ENCODE measurements around the gene CBLB.

The CBLB gene

GRCh38 chr3:105868742-105869530 lies at the start of gene CBLB:
Gene CBLB, minus strand, starts transcription at chr3:105869012. Its CDS starts 1,435 bp downstream, at chr3:105867577.
- DNase-seq (ENCODE audit: low spot score in 2 of 2), result peak; percentile 90 to 93
- H3K36me3 ChIP-seq (replicated peaks), result 0 out of 2 replicates have a peak, but pooled peaks cover 3% of the 10 kb centered on the region
- H3K4me3 ChIP-seq, result peak within 1 kb of the TSS; percentile 88
- 0 out of 2 replicates have a peak, but pooled peaks cover 5% of the 10 kb centered on the region for H3K27me3 ChIP-seq (ENCODE audit: low read depth)
- peaks cover 7% of the 10 kb centered on the region for H3K4me1 ChIP-seq
- no peaks in the 10 kb centered on the region for H3K9me3 ChIP-seq
- in situ Hi-C loops (cut with MboI; ENCODE audit: low sequenced_read_pairs), result no loop called here

- Histone ChIP-seq H3K27me3 (ENCODE audit: low read depth) (0 out of 2 replicates have a peak, but pooled peaks cover 3% of the 10 kb centered on the region), H3K4me3 (no peak overlapping the region), H3K9me3 (no peaks in the 10 kb centered on the region; the same call in 1 of the 2 replicates), H3K4me1 (no peaks in the 10 kb centered on the region), H3K36me3 (replicated peaks) (no peaks in the 10 kb centered on the region)
- DNase-seq (ENCODE audit: low spot score in 2 of 2), result no peak
- in situ Hi-C loops (cut with MboI; ENCODE audit: low sequenced_read_pairs), result no loop called here
Measured at GRCh38 chr3:105916767-105917166, 48.0 kb upstream of the CBLB start.

DNA sequence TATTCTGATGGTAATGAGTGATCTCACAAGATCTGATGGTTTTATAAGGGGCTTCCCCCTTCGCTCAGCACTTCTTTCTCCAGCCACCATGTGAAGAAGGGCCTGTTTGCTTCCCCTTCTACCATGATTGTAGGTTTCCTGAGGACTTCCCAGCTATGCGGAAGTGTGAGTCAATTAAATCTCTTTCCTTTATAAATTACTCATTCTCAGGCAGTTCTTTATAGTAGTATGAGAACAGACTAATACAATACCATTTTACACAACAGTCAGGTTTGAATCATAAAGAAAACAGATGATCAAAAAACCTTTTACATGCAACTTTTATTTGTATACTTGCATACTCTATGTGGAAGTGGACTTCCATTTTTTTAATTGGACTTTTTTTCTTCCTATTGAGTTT lies 46.7 kb upstream of the CBLB start:
- Histone ChIP-seq H3K27me3 (ENCODE audit: low read depth) (peaks cover 6% of the 10 kb centered on the region), H3K4me1 (no peaks in the 10 kb centered on the region), H3K4me3 (no peak overlapping the region), H3K9me3 (no peaks in the 10 kb centered on the region; the same call in 1 of the 2 replicates), H3K36me3 (replicated peaks) (no peaks in the 10 kb centered on the region)
- in situ Hi-C loops (cut with MboI; ENCODE audit: low sequenced_read_pairs), result no loop called here
- no peak for DNase-seq (ENCODE audit: low spot score in 2 of 2)

- H3K9me3 ChIP-seq, result no peaks in the 10 kb centered on the region
- no peak overlapping the region for H3K4me3 ChIP-seq
- no peaks in the 10 kb centered on the region for H3K4me1 ChIP-seq
- no peak for DNase-seq (ENCODE audit: low spot score in 2 of 2)
- no peaks in the 10 kb centered on the region for H3K36me3 ChIP-seq (replicated peaks)
- H3K27me3 ChIP-seq (ENCODE audit: low read depth), result peaks cover 9% of the 10 kb centered on the region
- in situ Hi-C loops (cut with MboI; ENCODE audit: low sequenced_read_pairs), result no loop called here
Measured at GRCh38 chr3:105913616-105914015, 44.8 kb upstream of the CBLB start.

DNA sequence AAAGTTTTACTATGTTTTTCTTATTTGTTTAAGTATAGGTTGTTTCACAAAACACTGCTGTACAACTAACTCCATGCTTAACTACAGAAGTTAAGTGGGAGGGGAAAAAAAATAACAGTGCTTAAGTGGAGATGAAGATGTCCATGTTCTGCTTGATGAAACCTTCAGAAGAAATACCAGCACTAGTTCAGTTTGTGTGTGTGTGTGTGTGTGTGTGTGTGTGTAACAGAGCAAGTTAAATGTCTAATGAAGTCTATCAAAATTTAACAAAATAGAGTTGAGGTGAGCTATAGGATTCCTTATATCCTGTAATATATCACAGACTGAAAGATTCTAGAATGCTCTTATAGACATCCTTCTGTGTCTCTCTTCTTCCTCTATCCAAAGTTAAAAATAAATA lies 44.1 kb upstream of the CBLB start:
- Histone ChIP-seq H3K4me3 (no peak overlapping the region), H3K36me3 (replicated peaks) (no peaks in the 10 kb centered on the region), H3K4me1 (no peaks in the 10 kb centered on the region), H3K27me3 (ENCODE audit: low read depth) (peaks cover 9% of the 10 kb centered on the region), H3K9me3 (no peaks in the 10 kb centered on the region)
- no peak for DNase-seq (ENCODE audit: low spot score in 2 of 2)
- in situ Hi-C loops (cut with MboI; ENCODE audit: low sequenced_read_pairs), result no loop called here

DNA sequence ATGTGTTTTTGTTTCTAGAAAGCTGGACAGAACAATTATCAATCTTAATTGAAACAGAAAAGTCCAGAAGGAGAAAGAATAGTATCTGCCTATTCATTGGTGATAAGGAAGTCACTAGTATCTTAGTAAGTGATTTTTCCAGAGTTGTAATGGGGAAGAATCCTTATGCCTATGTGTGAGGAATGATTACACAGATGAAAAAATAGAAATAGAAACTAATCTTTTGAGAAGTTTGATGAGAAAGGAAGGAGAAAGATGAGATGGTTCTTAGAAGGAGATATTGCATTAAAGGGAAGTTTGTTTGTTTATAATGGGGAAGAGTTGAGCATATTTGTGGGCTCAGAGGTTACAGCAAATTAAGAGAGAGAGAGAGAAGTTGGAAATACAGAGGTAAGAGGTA lies 42.7 kb upstream of the CBLB start:
- DNase-seq (ENCODE audit: low spot score in 2 of 2), result no peak
- Histone ChIP-seq H3K4me1 (no peaks in the 10 kb centered on the region), H3K9me3 (no peaks in the 10 kb centered on the region), H3K36me3 (replicated peaks) (no peaks in the 10 kb centered on the region), H3K4me3 (no peak overlapping the region), H3K27me3 (ENCODE audit: low read depth) (peaks cover 9% of the 10 kb centered on the region)
- in situ Hi-C loops (cut with MboI; ENCODE audit: low sequenced_read_pairs), result no loop called here

GRCh38 chr3:105907777-105908176 lies 39.0 kb upstream of the CBLB start:
- no peak overlapping the region for H3K4me3 ChIP-seq
- no peak for DNase-seq (ENCODE audit: low spot score in 2 of 2)
- H3K9me3 ChIP-seq, result no peaks in the 10 kb centered on the region
- H3K36me3 ChIP-seq (replicated peaks), result no peaks in the 10 kb centered on the region
- in situ Hi-C loops (cut with MboI; ENCODE audit: low sequenced_read_pairs), result no loop called here
- H3K4me1 ChIP-seq, result no peaks in the 10 kb centered on the region; the same call in 1 of the 2 replicates
- H3K27me3 ChIP-seq (ENCODE audit: low read depth), result peaks cover 6% of the 10 kb centered on the region

DNA sequence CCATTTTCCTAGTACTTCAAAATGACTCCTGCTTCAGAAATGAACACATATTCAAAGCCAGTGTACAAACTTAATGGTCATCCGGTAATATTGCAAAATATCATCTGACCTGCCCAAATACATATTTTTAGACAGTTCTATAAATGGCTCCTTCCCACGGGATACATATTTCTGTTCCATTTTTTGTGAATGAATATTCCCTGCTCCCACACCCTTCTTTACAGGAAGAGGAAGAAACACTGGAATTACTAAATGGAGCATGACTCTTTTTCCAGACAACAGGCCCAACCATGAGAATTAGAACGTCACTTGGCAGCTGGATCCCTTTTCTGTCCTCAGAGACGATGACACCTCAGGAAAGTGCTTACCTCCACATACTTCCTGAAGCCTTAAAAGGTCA lies 38.0 kb upstream of the CBLB start:
- Histone ChIP-seq H3K9me3 (no peaks in the 10 kb centered on the region), H3K27me3 (ENCODE audit: low read depth) (peaks cover 6% of the 10 kb centered on the region), H3K36me3 (replicated peaks) (no peaks in the 10 kb centered on the region), H3K4me1 (no peaks in the 10 kb centered on the region; the same call in 1 of the 2 replicates), H3K4me3 (no peak overlapping the region)
- in situ Hi-C loops (cut with MboI; ENCODE audit: low sequenced_read_pairs), result no loop called here
- DNase-seq (ENCODE audit: low spot score in 2 of 2), result no peak

DNA sequence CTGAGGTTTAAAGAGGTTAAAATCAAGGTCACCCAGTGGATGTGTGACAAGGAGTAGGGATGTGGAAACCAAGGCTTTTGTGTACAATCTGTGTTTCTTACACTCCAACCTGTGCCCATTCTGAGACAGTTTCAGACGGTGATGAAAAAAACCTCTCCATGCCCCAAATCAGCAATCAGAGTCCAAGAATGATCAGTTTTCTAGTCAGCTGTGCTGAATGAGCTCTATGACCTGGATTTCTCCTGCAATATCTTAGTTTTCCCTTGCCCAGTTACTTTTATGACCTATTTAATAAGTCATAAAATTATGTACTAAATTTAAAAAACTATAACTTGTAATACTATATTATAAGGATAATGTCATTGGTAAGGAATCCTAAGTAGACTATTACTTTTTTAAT lies 37.5 kb upstream of the CBLB start:
- in situ Hi-C loops (cut with MboI; ENCODE audit: low sequenced_read_pairs), result no loop called here
- Histone ChIP-seq H3K4me3 (no peak overlapping the region), H3K4me1 (no peaks in the 10 kb centered on the region; the same call in 1 of the 2 replicates), H3K27me3 (ENCODE audit: low read depth) (peaks cover 6% of the 10 kb centered on the region), H3K9me3 (no peaks in the 10 kb centered on the region), H3K36me3 (replicated peaks) (no peaks in the 10 kb centered on the region)
- no peak for DNase-seq (ENCODE audit: low spot score in 2 of 2)

DNA sequence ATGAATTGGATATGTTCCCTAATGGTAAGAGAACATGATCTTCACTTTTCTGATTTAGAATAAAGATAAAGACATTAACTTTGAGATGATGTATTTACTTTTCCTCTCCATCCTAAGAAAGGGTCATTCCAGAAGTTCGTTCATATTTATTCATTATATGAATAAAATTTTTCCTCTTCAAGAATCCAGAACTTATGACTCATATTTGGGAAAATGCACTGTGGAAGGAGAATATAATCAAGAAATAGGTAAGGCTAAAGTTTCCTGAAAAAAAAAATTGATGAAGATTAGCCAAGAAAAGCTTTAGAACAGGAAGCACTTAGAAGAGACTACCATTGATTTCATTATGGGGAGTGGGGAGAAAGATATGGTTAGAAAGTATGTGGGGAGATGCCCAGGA lies 36.5 kb upstream of the CBLB start:
- in situ Hi-C loops (cut with MboI; ENCODE audit: low sequenced_read_pairs), result no loop called here
- Histone ChIP-seq H3K27me3 (ENCODE audit: low read depth) (peaks cover under 1% of the 10 kb centered on the region; the same call in 1 of the 2 replicates), H3K36me3 (replicated peaks) (no peaks in the 10 kb centered on the region), H3K4me1 (no peaks in the 10 kb centered on the region; the same call in 1 of the 2 replicates), H3K4me3 (no peak overlapping the region), H3K9me3 (no peaks in the 10 kb centered on the region)
- DNase-seq (ENCODE audit: low spot score in 2 of 2), result no peak

DNA sequence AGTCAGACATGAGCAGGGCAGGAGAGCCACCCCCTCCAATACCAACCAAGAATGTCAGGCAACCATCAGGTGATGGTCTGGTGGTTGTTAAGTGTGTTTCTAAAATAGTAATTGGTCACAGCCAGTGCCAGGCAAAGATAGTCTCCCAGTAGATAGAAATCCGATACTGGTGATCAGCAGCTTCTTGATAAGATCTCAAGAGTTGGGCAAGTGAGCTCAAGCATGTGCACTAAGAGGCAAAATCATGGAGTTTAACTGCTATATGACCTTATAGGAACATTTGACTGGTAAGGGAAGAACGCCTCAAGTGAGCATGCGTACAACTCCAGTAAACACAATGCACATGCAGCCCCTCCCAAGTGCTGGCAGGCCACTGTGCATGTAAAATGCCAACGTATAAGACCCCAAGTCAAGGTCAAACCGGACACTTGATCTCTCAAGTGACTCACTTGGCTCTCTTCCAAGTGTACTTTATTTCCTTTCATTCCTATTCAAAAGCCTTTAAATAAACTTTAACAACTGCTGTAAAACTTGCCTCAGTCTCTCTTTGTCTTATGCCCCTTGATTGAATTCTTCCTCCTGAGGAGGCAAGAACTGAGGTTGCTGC lies 36.0 kb upstream of the CBLB start:
- Histone ChIP-seq H3K4me1 (no peaks in the 10 kb centered on the region; the same call in 1 of the 2 replicates), H3K36me3 (replicated peaks) (no peaks in the 10 kb centered on the region), H3K4me3 (no peak overlapping the region), H3K27me3 (ENCODE audit: low read depth) (no peaks in the 10 kb centered on the region), H3K9me3 (no peaks in the 10 kb centered on the region)
- DNase-seq (ENCODE audit: low spot score in 2 of 2), result no peak
- in situ Hi-C loops (cut with MboI; ENCODE audit: low sequenced_read_pairs), result no loop called here

DNA sequence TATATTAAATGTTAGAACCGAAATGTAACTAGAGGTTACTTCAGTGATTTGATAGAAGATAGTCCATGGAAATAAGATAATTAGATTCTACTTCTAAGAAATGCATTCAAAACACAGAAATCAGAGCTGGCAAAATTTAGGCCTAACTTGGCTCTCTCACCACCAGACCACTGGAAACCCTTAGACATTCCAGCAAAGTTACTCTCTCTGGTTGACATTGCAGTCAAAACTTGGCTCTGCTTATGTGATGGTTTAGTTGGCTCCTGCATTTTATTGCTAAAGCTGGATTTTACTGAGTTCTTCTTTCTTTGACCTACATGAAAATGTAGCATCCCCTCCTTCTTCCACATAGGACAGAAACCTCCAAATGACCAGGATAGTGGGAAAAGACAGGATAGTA lies 35.4 kb upstream of the CBLB start:
- DNase-seq (ENCODE audit: low spot score in 2 of 2), result no peak
- Histone ChIP-seq H3K4me3 (no peak overlapping the region), H3K4me1 (no peaks in the 10 kb centered on the region; the same call in 1 of the 2 replicates), H3K36me3 (replicated peaks) (no peaks in the 10 kb centered on the region), H3K27me3 (ENCODE audit: low read depth) (no peaks in the 10 kb centered on the region), H3K9me3 (no peaks in the 10 kb centered on the region)
- in situ Hi-C loops (cut with MboI; ENCODE audit: low sequenced_read_pairs), result no loop called here

- Histone ChIP-seq H3K9me3 (no peaks in the 10 kb centered on the region), H3K27me3 (ENCODE audit: low read depth) (no peaks in the 10 kb centered on the region), H3K4me3 (no peak overlapping the region), H3K4me1 (no peaks in the 10 kb centered on the region), H3K36me3 (replicated peaks) (no peaks in the 10 kb centered on the region)
- in situ Hi-C loops (cut with MboI; ENCODE audit: low sequenced_read_pairs), result no loop called here
- no peak for DNase-seq (ENCODE audit: low spot score in 2 of 2)
Measured at GRCh38 chr3:105899516-105899915, 30.7 kb upstream of the CBLB start.

- H3K4me3 ChIP-seq, result no peak overlapping the region
- no peaks in the 10 kb centered on the region for H3K9me3 ChIP-seq
- H3K27me3 ChIP-seq (ENCODE audit: low read depth), result 0 out of 2 replicates have a peak, but pooled peaks cover 3% of the 10 kb centered on the region
- H3K4me1 ChIP-seq, result no peaks in the 10 kb centered on the region; the same call in 1 of the 2 replicates
- H3K36me3 ChIP-seq (replicated peaks), result no peaks in the 10 kb centered on the region
- no peak for DNase-seq (ENCODE audit: low spot score in 2 of 2)
- in situ Hi-C loops (cut with MboI; ENCODE audit: low sequenced_read_pairs), result no loop called here
Measured at GRCh38 chr3:105891101-105891500, 22.3 kb upstream of the CBLB start.

All from HAP-1 (cell line).